ENCODE measurements around the gene COL24A1.
"Not testable (repeated sequence)": the region's sequence is repeated elsewhere in the genome, so short reads cannot be mapped to it uniquely, and the experiment has no call there.

COL24A1 gene

DNA sequence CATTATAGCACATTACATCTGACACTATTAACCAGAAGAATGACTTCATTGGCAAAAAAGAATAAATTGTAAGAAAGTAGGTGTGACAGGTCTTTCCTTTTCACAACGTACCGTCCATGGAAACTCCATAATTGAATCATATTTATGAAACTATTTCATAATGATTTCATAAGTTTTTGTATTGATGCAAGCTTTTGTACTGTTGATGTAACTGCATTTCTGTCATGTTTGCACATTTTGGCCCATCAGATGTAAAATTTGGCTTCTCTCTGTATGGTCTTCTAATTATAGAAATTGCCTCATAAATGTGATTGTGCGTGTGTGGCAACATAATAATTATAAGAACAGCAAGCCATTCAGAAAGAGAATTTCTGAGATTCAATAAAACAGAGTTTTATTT lies 267.7 kb downstream of the COL24A1 start:
- no peak for DNase-seq (ENCODE audit: low spot score)

- no peak for DNase-seq (ENCODE audit: low spot score)
Measured at GRCh38 chr1:85884372-85885035, 272.1 kb downstream of the COL24A1 start.

DNA sequence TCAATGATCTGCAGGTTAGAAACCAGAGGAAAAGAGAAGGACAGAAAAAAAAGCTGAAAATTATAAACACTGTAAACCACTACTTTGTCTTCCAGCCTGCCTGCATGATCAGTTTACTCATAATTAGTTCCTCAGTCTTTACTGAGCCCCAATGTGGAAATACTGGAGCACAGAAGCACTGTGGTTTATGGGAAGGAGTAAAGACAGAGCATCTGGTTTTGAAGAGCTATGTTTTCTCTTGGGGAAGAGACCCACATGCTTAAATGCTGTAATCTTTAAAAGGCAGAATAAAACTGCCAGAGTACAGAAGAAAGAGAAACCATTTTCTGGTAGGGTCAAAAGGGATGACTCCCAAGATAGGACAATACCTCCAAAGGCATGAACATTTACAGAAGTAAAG lies 289.4 kb downstream of the COL24A1 start:
- no peak for DNase-seq (ENCODE audit: low spot score)

DNA sequence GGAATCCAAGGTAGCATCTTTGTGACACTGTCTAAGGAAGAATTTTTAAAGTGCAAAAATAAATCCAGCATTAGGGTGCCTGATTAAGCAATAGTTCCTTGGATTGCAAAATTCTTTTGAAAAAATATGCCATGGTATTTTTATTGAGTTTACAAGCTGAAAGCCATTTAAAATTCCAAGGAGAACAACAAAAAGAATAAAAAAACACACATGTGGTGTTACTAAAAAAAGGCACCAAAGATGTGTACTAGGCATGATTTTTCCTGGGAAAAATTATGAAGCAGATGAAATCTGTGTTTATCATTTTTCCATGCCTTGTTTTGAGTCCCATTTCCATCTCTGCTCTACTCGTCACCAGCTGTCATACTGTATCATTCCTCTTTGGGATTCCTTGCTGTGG lies 291.4 kb downstream of the COL24A1 start:
- no peak for DNase-seq (ENCODE audit: low spot score)

- no peak for DNase-seq (ENCODE audit: low spot score)
Measured at GRCh38 chr1:85864727-85865126, 291.8 kb downstream of the COL24A1 start.

DNA sequence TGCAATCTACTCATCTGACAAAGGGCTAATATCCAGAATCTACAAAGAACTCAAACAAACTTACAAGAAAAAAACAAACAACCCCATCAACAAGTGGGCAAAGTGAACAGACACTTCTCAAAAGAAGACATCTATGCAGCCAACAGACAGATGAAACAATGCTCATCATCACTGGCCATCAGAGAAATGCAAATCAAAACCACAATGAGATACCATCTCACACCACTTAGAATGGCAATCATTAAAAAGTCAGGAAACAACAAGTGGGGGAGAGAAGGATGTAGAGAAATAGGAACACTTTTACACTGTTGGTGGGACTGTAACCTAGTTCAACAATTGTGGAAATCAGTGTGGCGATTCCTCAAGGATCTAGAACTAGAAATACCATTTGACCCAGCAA lies 292.9 kb downstream of the COL24A1 start:
- not testable (repeated sequence) for DNase-seq (ENCODE audit: low spot score)

GRCh38 chr1:85862456-85862855 lies 294.1 kb downstream of the COL24A1 start:
- DNase-seq (ENCODE audit: low spot score) = no peak

GRCh38 chr1:85857991-85858390 lies 298.6 kb downstream of the COL24A1 start:
- no peak for DNase-seq (ENCODE audit: low spot score)

DNA sequence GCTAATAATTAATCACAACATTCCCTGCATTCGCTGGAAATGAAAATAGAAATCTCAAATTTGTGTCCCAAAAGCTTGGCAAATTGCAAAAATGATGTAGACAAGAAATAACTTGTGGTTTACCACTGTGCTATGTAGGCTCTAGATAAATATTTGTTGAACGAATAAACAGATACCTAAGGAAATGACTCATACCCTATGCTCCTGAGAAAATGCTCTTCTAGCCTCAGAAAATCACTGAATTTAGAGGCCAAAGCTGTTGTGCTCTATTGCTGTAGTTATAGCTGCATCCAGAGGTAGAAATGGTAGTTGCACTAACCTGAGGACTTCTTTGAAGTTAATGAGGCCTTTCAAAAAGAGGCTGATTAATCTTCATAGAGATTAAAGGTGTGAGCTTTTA lies 306.3 kb downstream of the COL24A1 start:
- DNase-seq (ENCODE audit: low spot score) = no peak

DNA sequence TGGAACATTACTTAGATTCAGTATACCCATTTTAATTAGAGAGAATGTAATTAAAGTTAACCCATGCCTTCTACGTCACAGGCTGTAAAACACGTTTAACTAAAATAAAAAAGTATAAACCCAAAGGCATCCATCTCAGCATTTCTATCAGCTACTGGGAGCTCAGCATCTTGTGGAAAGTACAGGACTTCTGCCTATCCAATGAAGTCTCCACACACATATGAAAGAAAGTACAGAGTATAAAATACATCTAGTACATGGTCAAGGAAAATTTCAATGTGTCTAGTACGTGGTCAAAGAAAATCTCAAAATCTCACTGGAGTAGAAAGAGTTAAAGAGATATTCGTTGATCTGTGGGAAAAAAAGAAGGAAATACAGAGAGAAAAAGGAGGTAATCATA lies 306.9 kb downstream of the COL24A1 start:
- DNase-seq (ENCODE audit: low spot score) = no peak

GRCh38 chr1:85847356-85847755 lies 309.2 kb downstream of the COL24A1 start:
- no peak for DNase-seq (ENCODE audit: low spot score)

DNA sequence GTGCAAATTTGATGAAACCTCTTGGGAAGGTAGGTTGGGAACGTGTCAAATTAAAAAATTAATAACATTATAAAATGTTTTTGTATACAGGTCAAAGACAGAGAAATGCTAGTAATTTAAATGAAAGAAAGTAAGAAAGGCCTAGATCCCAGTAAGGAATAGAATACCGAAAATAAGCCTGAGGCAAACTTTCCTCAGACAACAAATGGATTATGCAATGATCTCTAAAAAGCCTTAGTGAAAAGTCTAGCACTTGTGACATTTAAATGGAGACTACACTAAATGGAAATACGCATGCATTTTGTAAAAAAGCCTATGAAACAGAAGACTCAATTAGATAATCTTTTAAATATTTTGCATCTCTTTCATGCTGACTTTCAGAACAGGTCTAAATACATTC lies 309.9 kb downstream of the COL24A1 start:
- no peak for DNase-seq (ENCODE audit: low spot score)

GRCh38 chr1:85839459-85839858 lies 317.1 kb downstream of the COL24A1 start:
- DNase-seq (ENCODE audit: low spot score) = no peak

DNA sequence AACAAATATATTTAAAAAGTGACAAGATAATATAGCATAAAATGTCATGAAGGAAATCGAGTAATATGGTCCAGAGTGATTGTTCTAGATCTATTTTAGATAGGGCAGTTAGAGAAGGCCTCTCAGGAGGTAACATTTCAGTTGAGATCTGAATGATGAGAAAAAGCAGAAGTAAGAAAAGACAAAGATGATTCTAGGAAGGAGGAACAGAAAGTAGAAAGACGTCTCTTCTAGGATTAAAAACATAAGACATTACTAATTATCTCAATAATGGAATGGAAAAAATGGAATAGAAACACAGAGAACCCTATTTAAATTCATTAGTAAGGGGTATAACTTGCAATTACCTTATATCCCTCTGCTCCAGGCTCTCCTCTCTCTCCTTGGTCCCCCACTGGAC lies 318.3 kb downstream of the COL24A1 start:
- no peak for DNase-seq (ENCODE audit: low spot score)

- DNase-seq (ENCODE audit: low spot score) = no peak
Measured at GRCh38 chr1:85836736-85837135, 319.8 kb downstream of the COL24A1 start.

DNA sequence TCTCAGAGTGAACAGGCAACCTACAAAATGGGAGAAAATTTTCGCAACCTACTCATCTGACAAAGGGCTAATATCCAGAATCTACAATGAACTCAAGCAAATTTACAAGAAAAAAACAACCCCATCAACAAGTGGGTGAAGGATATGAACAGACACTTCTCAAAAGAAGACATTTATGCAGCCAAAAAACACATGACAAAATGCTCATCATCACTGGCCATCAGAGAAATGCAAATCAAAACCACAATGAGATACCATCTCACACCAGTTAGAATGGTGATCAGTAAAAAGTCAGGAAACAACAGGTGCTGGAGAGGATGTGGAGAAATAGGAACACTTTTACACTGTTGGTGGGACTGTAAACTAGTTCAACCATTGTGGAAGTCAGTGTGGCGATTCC lies 323.4 kb downstream of the COL24A1 start:
- not testable (repeated sequence) for DNase-seq (ENCODE audit: low spot score)

DNA sequence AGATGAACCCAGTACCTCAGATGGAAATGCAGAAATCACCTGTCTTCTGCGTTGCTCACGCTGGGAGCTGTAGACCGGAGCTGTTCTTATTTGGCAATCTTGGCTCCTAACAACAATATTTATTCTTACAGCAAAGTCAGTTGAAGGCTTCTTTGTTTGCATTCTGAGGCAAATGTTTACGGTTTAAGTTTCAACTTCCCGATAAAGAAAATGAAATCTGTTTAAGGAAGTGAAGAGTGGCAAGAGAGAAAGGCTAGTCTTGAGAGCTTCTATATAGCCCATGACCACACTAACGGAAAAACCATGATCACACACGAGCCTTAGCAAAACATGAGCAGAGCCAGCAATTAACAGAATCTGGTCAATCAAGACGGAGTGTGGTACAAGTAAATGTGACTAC lies 325.7 kb downstream of the COL24A1 start:
- DNase-seq (ENCODE audit: low spot score) = no peak

DNA sequence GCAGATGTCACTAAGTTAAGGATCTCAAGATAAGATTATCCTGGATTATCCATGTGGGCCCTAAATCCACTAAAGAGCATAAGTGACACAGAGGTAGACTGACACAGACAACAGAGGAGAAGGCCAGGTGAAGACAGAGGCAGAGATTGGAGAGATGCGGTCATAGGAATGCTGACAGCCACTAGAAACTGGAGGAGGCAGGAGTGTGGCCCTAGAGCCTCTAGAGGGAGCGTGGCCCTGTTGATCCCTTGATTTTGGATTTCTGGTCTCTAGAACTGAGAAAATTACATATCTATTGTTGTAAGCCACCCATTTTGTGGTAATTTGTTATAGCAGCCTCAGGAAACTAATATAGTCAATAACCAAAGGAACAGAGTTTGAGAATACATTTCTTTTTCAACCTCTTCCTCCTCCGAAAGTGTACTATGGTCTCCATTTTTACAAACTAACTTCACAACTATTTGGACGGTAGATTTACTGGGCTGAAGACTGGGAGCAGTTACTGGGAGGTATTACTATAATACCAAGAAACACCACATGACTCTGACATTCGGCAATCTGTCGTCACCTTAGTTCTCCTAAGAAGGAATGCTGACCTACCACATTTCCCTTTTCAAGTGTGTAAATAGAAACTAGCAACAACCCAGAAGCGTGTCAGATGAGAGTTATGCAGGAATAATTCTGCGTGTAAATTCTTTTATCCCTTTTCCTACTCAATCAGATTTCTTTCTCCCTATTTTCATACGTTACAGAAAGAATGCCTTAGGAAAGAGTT lies 332.3 kb downstream of the COL24A1 start:
- DNase-seq (ENCODE audit: low spot score) = no peak

GRCh38 chr1:85822696-85823095 lies 333.9 kb downstream of the COL24A1 start:
- no peak for DNase-seq (ENCODE audit: low spot score)

DNA sequence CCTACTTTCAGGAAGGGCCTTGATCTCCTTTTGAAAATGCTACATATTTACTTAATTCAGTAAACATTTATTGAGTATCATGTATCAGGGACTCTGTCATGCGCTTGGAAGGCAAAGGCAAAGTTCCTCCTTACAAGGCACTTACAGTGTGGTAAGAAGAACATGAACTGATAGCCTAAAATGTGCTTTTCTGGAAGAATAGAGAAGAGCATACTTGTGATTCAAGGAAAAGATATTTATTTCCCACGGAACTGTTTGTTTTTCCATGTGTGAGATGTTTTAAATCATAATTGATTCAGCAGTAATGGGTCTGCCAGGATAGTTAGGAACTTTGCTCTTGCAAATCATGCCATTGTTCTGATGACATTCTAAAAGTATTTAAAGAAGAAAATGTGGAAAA lies 338.2 kb downstream of the COL24A1 start:
- DNase-seq (ENCODE audit: low spot score) = no peak

GRCh38 chr1:85816606-85817005 lies 340.0 kb downstream of the COL24A1 start:
- no peak for DNase-seq (ENCODE audit: low spot score)

- no peak for DNase-seq (ENCODE audit: low spot score)
Measured at GRCh38 chr1:85815906-85816305, 340.7 kb downstream of the COL24A1 start.

GRCh38 chr1:85806236-85806965 lies 350.2 kb downstream of the COL24A1 start:
- DNase-seq (ENCODE audit: low spot score) = no peak
